Measurements from ENCODE around the gene SP6. TPM values are rescaled to one million over a fixed set of nuclear protein-coding genes. Genes with fewer than 3 reads are reported as not detected.

SP6 gene
- total RNA-seq, 1 donor from 2014 or later, result 5.9 TPM

DNA sequence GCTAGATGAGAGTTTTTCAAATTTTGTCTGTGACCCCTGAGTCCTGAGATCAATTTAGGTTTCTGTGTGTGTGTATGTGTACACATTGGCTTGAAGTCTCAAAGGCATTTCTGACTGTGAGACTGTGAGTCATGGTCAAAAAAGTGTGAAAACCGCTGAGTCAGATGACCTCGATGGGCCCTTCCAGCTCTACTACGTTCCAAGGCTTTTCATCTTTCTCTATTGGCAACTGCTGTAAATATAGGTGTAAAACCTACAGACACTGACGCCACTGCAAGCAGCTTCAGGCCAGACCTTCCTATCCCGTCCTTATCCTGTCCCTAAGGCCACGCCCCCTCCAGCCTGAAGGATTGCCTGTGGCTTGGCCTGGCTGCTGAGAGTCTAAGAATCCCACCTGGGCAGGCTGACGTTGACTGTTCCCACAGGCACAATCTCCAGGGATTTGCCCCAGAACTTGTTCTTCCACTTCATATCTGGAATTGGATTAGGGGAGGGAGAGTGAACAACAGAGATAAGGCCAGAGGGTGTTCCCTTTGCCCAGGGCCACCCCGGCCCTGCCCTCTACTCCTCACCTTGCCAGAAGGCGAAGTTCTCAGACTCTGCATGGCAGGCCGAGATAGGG is 40.7 kb downstream of the SP6 start:
- ATAC-seq, result peak; percentile 80

DNA sequence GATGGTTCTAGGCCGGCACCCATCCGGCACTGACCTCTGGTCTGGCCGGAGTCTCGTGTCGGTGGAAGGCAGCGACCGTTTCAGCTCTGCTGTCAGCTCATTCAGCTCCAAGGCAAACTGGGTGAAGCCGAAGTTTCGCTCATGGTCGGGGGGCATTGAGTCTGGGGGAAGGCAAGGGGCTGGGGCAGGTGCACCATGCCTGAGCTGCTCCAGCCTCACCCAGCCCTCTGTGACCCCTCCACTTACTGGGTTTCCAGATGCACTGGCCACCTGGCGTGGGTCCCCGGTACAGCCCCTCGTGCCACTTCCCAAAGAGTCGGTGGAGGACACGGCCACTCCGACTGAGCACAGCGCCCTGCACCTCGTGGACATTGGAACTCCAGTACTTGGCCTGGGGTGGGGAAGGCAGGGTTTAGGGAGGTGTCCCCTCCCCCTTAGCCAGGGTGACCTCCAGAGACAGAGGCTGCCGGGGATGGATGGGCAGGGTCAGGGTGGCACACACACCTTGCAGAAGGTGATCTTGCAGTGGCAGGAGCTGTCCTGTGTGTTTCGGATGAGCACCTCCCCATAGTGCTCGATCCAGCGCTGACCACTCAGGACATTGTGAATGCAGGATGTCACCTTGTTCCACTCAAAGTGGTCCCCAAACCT is 42.0 kb downstream of the SP6 start:
- no peak for ATAC-seq

DNA sequence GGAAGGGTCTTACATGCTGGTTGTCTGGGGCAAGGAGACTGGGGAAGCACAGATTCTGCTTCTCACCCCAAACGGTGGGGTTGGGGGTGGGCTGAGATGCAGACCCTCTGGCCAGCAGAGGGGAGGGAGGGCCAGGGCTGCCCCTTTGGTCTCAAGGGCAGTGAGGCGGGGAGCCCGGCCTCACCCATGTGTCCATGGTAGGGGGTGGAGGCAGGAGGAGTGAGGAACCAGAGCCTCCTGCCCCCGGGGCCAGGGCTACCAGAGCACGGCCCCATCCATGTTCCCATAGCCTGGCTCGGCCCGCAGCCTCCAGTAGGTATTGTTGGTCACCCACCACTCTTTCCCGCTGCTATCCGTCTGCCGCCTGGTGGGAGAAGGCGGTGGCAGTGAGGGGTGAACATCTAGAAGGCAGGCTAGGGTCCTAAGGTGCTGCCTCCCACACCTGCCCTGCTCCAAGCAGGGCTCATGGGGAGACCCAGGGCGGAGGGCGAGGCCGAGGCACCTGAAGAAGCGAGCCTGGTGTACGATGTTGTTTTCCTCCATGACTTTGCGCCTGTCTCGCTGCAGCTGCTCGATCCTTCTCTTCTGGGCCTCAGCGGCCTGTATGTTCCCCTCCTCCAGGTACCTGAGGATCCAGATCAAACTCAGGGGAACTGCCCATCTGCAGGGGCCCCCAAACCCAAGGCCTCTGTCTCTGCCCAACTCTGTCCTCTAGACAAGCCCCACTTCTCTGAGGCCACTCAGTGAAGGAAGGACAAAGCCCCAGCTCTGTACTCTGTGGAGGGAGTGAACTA is 42.7 kb downstream of the SP6 start:
- no peak for ATAC-seq

DNA sequence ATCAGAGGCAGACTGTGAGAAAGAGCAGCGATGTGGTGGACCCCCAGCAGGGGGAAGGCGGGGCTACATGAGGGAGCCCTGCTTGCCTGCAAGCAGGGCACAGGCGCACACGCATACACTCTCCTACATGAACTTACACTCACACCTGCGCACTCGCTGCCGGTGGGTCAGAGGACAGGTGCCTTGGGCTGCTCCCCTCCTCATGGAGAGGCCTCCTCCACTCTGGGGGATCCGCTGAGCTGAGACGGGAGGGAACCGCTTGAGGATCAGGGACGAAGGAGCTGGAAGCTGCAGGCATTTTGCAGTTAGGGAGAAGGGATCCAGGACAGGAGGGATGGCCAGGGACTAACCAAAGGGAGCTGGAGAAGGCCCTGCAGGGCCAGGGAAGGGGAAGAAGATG is 43.5 kb downstream of the SP6 start:
- ATAC-seq, result no peak

DNA sequence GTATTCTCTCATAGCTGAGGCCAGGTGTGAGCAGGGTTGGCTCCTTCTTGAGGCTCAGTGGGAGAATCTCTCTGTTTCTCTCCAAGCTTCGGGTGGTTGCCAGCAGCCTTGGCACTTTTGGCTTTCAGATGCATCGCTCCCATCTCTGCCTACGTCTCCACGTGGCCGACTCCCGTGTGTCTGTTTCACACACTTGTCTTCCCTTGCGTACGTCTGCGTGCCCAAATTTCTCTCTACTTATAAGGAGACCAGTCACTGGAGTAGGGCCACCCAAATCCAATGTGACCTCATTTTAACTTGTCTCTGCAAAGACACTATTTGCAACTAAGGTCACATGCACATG is 44.1 kb downstream of the SP6 start:
- no peak for ATAC-seq

DNA sequence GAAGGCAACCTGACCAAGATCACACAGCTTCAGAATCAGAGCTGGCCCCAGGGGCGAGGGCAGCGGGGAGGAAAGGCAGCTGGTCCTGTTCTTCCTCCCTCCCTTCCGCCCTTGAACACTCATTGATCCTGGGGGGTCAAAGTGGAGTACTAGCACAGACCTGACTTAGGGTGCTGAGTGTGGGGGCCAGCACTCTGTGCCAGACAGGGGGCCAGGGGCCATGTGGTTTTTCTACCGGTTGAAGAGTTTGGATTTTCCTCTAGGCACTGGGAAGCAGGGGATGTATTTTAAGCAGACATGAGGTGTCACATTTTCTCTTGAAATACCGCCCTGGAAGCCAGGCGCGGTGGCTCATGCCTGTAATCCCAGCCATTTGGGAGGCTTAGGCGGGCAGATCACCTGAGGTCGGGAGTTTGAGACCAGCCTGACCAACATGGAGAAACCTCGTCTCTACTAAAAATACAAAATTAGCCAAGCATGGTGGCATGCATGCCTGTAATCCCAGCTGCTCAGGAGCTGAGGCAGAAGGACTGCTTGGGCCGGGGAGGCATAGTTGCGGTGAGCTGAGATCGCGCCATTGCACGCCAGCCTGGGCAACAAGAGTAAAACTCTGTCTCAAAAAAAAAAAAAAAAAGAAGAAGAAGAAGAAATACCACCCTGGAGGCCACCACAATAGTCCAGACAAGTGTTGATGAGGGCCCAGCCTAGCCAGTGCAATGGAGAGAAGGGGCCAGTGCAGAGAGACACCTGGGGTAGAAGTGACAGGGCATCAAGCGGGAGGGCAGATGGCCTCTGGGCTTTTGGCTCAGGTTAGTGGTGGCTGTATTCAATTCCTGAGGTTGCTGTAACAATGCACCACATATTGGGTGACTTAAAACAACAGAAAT is 44.7 kb downstream of the SP6 start:
- no peak for ATAC-seq

DNA sequence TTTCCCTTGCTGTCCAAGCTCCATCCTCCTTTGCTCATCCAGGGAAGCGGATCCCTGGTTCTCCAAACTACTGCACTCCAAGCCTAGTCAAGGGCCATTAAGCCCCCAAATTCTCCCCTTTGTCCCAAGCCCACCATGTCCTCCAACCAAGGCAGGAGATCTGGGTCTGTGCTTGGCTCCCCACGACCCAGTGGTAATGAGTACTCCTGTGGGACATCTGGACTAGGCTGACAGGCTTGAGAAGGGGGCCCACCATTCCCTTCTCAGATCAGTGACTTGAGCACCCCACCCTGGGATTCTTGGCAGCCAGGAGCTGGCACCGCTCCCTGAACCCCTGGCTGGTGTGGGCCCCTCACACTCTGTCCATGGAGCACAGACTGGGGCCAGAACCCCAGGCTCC is 46.5 kb downstream of the SP6 start:
- ATAC-seq, result no peak

DNA sequence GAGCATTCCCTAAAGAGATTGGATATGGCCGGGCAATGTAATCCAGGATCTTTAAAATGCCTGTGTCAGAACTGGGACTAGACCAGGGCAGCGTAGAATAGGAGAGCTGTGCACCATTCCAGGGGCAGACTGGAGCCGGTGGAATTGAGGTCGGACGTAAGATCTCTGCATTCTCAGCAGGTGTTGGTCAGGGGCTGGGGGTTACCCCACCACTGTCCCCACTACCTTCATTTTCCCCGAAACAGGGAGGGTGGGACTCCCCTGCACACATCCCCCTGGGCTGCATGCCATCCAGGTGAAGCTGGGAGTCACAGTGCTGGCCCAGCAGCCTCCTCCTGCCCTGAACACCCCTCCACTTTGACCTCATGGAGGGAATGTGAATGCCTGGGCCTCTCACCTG is 47.2 kb downstream of the SP6 start:
- no peak for ATAC-seq

DNA sequence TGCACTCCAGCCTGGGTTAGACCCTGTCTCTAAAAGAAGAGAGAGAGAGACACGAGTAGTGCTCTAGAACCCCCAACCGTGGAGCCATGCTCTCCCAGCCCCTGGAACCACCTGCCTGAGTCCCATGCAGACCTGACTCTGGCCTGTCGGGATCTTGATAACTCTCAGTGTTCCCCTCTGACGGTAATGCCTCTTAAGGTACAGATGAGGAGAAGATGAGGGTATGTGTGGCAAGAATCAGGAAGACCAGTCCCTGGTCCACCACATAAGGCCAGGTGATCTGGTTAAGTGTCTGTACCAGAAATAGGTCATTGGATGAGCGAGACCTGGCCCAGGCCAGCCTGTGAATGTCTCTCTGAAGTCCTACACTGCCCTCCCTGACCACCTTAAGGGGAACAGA is 47.8 kb downstream of the SP6 start:
- ATAC-seq, result no peak

DNA sequence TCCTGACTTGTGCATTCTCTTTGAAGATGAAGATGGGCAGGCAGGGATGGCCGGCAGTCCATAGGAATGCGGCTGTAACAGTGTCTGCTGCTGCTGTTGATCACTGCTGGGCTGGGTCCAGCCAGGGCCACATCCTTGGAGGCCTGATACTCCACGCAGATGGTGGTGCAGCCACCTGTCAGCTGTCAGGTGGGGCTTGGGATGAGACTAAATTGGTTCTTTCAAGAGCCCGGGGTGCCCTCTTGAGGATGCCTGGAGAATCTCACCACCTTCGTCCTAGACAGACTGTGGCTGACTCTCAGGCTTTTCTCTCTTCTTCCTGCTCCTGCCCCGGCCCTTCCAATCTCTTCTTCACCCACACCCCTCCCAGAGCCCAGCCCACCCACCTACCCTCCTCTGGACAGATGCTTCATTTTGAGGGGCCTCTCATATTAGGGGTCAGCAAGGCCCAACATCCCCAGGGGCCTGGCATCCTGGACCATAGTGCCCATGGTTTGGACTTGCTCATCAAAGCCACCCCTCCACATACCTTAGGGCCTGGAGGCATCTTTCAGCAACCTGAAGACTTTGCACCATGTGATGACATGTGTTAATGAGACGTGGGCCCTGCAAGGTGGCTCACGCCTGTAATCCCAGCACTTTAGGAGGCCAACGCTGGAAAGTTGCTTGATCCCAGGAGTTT is 48.5 kb downstream of the SP6 start:
- ATAC-seq, result peak; percentile 74

DNA sequence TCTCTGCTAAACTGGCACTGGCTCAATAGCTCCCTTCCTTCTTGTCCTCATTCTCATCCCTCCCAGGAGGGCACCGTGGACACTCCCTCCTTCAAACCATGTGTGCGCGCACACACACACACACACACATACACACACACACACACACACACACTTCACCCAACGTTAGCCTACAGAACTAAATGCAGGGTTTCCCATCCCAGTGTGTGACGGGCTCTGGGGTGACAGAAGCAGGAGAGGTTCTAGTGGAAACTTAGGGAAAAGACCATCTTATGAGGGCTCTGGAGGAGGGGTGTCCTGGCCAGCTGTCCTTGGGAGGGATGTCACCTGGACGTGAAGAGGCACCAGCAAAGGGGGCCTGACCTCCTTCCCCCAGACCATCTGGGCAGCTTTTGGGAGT is 49.1 kb downstream of the SP6 start:
- no peak for ATAC-seq

DNA sequence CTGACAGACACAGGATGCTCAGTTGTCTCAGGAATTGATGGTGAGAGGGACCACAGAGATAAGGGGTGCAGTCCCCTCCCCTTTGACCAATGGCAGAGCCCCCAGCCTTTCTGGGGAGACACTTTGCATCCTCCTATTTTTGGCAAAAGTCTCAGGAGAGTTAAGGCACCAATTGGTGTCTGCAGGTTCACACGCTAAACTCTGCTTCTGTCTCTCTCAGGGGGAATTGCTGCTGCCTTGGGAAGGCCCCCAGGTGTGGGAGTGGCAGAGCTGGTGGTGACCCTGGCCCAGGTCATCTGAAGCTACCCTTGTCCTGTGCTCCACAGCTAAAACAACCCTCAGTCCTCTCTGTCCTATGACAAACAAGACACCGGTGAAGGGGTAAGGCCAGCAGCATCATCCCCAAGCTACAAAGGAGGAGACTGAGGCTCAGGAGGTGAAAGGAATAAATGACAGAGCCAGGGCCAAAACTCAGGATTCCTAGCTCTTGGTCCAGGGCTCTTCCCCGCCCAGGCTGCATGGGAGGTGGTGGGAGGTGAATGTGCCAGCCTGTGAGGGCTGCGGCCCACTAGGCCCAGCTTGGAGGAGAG is 49.7 kb downstream of the SP6 start:
- ATAC-seq, result no peak

DNA sequence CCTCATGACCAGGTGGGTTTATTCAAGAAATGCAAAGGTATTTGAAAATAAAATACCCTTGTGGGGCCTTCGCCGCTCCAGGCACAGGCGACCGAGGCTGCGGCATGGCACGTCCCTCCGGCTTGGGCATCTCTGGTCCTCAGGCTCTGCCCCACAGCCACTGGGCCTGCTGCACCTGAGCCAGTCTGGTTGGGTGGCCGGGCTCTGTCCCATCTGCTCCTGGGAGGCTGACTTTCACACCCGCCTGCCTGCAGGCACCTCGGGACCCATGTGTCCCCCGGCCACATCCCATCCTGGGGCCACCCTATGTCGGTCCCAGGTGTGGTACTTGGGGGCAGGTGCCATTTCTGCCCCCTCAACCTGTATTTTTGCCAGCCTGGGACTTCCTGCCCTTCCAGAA is 50.3 kb downstream of the SP6 start:
- no peak for ATAC-seq

DNA sequence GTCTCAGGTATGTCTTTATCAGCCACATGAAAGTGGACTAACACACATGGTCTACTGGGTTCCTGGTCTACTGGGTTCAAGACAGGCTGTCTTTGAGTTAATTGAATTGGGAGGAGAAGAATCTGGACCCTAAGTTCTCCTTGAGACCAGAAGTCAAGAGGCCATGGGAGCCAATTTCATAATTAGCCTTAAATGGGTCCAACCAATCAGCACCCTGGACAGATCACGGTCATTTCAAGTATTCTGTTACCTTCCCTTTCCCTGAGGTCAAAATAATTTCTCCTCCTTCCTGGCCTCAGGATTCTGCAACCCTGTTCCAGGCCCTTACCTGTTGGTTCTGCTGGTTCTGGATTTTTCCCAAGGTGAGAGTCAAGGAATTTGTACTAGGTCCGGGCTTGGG is 53.2 kb downstream of the SP6 start:
- no peak for ATAC-seq

Other genes starting within 250 kb of the SP6 start
- gene KPNB1, start 201.2 kb downstream of the SP6 start, total RNA-seq, result 232 TPM
- gene TBKBP1, start 157.0 kb downstream of the SP6 start, total RNA-seq, result 3.1 TPM
- not detected for gene TBX21, start 117.9 kb downstream of the SP6 start, total RNA-seq
- 1.8 TPM for gene OSBPL7, start 29.4 kb downstream of the SP6 start, total RNA-seq
- gene MRPL10, start 19.6 kb downstream of the SP6 start, total RNA-seq, result 26.7 TPM
- 0.28 TPM for gene LRRC46, start 19.5 kb downstream of the SP6 start, total RNA-seq
- gene SCRN2, start 9.9 kb downstream of the SP6 start, total RNA-seq, result 21.2 TPM
- 12.7 TPM for gene SP2, start 45.1 kb upstream of the SP6 start, total RNA-seq
- gene PNPO, start 90.4 kb upstream of the SP6 start, total RNA-seq, result 33.3 TPM
- 11.0 TPM for gene PRR15L, start 106.7 kb upstream of the SP6 start, total RNA-seq
- gene CDK5RAP3, start 120.0 kb upstream of the SP6 start, total RNA-seq, result 73.4 TPM
- 17.3 TPM for gene COPZ2, start 186.6 kb upstream of the SP6 start, total RNA-seq
- 90.4 TPM for gene NFE2L1, start 197.2 kb upstream of the SP6 start, total RNA-seq